ENCODE results near the gene STAB2.

DNA sequence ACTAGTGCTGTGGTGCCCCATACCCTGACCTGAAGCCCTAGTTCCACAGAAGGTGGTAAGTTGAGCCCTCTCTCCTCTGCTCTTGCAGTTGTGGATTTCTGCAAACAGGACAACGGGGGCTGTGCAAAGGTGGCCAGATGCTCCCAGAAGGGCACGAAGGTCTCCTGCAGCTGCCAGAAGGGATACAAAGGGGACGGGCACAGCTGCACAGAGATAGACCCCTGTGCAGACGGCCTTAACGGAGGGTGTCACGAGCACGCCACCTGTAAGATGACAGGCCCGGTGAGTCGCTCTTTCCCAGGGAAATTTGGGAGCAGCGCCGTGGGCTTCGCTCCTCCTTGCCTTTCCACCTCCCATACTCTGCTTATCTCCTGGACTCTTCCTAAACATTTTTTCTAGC is 161.8 kb downstream of the STAB2 start:
- TF ChIP-seq, protein P1, sequence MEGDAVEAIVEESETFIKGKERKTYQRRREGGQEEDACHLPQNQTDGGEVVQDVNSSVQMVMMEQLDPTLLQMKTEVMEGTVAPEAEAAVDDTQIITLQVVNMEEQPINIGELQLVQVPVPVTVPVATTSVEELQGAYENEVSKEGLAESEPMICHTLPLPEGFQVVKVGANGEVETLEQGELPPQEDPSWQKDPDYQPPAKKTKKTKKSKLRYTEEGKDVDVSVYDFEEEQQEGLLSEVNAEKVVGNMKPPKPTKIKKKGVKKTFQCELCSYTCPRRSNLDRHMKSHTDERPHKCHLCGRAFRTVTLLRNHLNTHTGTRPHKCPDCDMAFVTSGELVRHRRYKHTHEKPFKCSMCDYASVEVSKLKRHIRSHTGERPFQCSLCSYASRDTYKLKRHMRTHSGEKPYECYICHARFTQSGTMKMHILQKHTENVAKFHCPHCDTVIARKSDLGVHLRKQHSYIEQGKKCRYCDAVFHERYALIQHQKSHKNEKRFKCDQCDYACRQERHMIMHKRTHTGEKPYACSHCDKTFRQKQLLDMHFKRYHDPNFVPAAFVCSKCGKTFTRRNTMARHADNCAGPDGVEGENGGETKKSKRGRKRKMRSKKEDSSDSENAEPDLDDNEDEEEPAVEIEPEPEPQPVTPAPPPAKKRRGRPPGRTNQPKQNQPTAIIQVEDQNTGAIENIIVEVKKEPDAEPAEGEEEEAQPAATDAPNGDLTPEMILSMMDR (IDR thresholded peaks at IDR 0.05): no peak
- TF ChIP-seq ZFX (IDR thresholded peaks at IDR 0.05; ENCODE audit: borderline replicate concordance): no peak
